GM19193 (cell line): ENCODE results near the gene ZFR.

Source experiments
- POLR2A ChIP-seq: IDR thresholded peaks from 4 replicates; pipeline ENCODE4 v1.6.1; 2011; ENCODE audit not compliant: insufficient read depth, insufficient read length; ENCODE audit errors: extremely low read depth

Gene ZFR

GRCh38 chr5:32390819-32391591 lies 53.5 kb downstream of the ZFR start:
- TF ChIP-seq POLR2A, result no peak

DNA sequence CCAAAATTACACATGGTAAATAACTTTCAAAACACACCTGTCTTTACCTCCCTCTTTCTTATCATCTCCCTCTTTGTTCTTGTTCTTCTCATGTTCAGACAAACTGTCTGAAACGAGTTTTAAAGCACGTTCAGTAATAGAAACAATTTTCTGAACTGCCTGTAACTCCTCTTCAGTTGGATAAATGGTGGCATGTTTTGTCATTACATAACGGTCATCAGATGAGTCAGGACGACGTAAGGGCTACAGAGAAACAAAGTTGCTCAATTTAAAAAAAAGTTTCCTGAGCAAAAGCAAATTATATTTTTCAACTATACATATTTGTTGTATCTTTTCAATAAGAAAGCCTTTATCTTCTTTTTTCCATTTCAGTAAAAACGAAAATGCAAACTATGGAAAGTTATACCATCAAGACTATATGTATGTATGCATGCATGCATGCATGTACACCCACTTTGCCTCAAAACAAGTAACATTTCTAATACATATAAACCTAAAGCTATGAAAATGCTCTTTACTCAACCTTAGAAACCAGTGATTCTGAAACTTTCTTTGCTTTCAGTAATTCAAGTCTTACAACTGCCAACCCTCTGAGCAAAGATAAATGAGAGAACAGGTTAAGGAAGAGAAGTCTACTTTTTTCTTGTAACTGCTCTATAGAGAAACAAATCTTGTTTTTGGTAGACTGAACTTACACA lies 56.0 kb downstream of the ZFR start:
- no peak for TF ChIP-seq POLR2A

DNA sequence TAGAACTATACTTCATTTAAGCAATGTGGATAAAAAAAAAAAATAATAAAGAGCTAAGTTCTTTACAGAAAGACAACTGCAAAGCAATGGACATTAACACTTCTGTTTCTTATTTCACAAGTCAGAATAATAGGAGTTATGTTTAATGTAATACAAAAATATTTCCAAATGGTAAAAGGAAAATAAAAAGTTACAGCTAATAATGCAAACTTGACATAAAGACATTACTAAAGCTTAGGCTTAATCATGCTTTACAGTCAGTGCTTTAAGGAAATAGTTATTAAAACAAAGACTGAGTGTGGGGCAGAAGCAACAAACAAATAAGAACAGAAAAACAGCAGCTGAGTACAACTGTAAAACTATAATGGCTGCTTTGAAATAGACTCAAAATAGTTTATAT lies 56.7 kb downstream of the ZFR start:
- TF ChIP-seq POLR2A, result no peak

DNA sequence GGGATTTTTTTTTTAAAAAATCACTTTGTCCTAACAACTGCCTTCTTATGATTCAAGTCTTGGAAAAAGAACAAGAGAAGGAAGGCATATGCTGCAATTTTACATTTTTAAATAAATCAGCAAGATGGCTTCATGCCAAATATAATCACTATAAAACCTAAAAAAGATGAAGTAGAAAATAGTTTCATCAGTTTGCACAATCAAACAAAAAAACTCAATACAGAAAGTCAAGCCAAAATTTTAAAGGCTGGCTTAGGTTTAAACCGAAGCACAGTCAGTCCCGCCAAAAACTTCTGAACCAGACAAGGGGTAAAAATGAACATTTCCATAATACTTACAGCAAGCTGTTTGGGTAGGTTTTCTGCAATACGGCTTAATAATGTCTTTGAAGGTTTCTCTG lies 57.3 kb downstream of the ZFR start:
- TF ChIP-seq POLR2A, result no peak

DNA sequence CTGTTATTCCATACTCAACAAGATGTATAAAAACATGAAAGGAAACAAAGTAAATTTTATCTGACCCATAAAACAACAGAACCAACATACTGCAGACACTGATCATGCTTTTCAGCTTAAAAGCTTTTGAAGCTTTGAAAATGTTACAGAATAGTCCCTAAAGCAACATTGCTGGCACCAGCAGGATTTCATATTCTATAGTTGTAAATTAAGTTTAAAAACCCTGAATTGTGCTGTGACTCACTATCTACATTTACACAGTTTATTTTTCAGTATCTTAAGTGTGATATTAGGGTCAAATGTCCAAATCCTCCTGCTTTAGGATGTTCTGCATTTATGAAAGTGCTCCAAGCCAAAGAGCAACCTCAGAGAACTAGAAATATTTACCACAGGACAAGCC lies 59.9 kb downstream of the ZFR start:
- TF ChIP-seq POLR2A, result no peak

- TF ChIP-seq POLR2A, result no peak
Observed at GRCh38 chr5:32383586-32383985, 61.0 kb downstream of the ZFR start.

DNA sequence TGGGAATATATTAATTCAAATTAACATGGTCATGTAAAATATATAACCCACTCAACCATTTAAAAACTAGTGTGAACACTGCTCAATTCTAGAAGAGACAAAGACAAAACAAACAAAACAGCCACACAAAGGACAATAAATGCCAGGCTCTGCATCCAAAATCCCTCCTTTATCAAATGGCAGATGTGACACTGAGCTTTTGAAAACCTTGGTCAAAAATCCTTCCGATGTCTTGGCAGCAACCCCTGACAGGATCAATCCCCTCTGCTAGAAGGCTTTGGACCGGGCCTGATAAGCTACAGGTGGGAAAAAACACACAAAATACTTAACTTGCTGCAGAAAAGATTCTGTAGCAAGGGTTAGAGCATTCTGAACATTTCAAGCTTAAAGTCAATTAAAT lies 61.5 kb downstream of the ZFR start:
- no peak for TF ChIP-seq POLR2A

DNA sequence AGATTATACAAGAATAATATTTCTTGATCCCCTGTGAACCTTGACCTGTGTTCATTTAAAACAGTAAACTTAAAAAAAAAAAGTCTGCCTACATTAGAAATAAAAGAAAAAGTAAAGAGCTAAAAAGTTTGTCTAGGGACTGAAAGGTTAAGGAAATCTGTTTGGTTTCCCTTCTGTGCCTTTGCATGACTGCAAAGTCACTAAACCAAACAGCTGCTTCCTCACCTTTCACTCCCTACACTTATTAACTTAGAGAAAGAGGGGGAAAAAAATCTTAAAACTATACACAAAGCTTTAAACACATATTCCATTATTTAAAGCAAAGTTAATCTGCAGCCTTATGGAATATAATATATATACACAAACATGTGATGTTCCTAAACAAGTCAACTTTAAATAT lies 65.1 kb downstream of the ZFR start:
- no peak for TF ChIP-seq POLR2A

DNA sequence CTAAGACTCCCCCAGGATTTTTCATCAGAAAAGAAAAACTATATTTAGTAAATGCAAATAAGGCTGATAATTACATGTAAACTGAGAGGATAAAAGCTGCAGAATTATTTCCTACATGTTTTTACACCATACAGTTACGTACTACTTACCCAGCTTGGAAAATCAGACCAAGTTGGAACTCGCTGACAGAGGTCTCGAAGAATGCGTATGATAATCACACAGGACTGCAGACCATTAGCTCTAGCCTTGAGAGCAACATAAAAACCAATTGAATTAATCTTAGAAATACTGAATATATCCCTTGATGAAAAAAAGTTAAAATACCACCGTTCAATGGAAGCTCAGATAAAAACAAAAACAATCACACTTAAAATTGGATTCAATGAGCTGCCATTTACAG lies 65.6 kb downstream of the ZFR start:
- no peak for TF ChIP-seq POLR2A

DNA sequence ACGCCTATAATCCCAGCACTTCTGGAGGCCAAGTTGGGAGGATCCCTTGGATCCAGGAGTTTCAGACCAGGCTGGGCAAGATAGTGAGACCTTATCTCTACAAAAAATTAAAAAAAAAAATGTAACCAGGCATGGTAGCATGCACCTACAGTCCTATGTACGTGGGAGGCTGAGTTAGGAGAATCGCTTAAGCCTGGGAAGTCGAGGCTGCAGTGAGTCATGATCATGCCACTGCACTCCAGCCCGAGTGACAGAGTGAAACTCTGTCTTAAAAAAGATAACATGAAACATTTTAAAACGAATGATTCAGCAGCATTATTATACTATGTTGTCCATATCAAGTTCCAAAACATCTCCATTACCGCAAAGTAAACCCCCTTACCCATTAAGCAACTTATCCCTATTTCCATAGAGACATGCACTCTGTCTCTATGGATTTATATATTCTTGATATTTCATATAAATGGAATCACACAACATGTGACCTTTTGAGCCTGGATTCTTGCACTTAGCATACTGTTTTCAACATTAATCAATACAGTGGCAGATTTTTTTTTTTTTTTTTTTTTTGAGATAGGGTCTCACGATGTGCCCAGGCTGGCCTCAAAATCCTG lies 74.9 kb downstream of the ZFR start:
- TF ChIP-seq POLR2A, result no peak

DNA sequence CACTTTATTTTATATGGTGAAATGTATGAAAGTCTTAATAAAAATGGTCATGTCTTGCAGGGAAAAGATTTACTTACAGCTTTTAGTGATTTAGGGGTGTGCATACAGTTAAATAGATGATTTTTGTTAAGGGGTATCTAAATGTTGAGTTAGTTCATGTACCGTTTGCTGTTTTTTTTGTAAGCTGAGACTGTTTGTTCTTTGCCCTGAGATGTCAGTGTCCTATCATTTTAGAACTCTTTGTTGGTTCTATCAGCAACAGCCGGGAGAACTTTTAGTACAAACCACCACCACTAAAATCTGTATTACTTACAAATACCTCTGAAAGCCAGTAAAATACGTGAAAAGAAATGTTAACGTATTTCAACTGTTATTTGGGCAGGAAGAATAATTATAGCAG lies 75.5 kb downstream of the ZFR start:
- TF ChIP-seq POLR2A, result no peak

- no peak for TF ChIP-seq POLR2A
Observed at GRCh38 chr5:32365623-32366022, 78.9 kb downstream of the ZFR start.

GRCh38 chr5:32363030-32363429 lies 81.5 kb downstream of the ZFR start:
- no peak for TF ChIP-seq POLR2A

DNA sequence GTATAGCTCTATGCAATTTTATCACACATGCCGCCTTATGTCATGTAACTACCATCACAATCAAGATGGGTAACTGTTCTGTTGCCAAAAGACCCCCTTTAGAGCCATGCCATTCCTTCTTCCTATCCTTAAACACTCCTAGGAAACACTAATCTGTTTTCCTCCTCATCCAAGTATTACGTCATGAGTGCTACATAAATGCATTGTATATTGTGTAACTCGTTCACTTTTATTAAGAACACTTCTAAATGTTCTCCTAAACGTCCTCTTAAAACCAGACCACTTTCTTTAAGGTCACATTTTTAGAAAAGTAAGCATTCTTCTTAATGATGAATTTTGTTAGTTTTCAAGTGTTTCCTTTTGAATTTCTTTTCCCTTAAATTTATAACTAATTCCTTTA lies 82.0 kb downstream of the ZFR start:
- TF ChIP-seq POLR2A, result no peak

GRCh38 chr5:32360906-32361305 lies 83.6 kb downstream of the ZFR start:
- TF ChIP-seq POLR2A, result no peak

GRCh38 chr5:32358611-32359010 lies 85.9 kb downstream of the ZFR start:
- no peak for TF ChIP-seq POLR2A
